ENCODE data around the gene CCDC85B. TPM values are rescaled to one million over a fixed set of nuclear protein-coding genes. Genes with fewer than 3 reads are reported as not detected.

Gene CCDC85B
- total RNA-seq, 1 experiment from 2014 or later = 20.8 TPM

- CTCF ChIA-PET = interaction anchor here (0.7 to 2.4 kb wide), 5 partner anchors 24 to 56 kb away, joined by 3 to 15 read pairs (median 11); partner anchors contain the start of genes CCDC85B, FIBP and MUS81
- intact Hi-C loops (cut with micrococcal nuclease) = loop anchor here (2.0 to 5.0 kb wide), 2 partner anchors 15 to 254 kb away; partner anchors contain the start of genes FOSL1 and RELA
- peak; percentile 95 for DNase-seq (ENCODE audit: unreplicated experiment)
- Mint-ChIP-seq H3K36me3 (ENCODE audit: insufficient read depth, unreplicated experiment) (no peaks in the 10 kb centered on the region), H3K9me3 (ENCODE audit: unreplicated experiment) (no peaks in the 10 kb centered on the region), H3K27ac (ENCODE audit: low read depth, unreplicated experiment) (peak overlapping the region; percentile 86), H3K4me3 (ENCODE audit: unreplicated experiment) (peak overlapping the region; percentile 89), H3K4me1 (ENCODE audit: insufficient read depth, unreplicated experiment) (peaks cover 43% of the 10 kb centered on the region), H3K27me3 (ENCODE audit: insufficient read depth, unreplicated experiment) (no peaks in the 10 kb centered on the region)
- no peak for TF ChIP-seq CTCF (IDR thresholded peaks at IDR 0.05; ENCODE audit: unreplicated experiment)
- POLR2A ChIA-PET = interaction anchor here (0.5 to 8.0 kb wide), 18 partner anchors 10 to 419 kb away, joined by 3 to 122 read pairs (median 4); partner anchors contain the start of genes AP5B1, BANF1, CCDC85B and CFL1
- no TSS peak for BruUV-seq (replicated peaks)
Observed at GRCh38 chr11:65915821-65916251, 25.4 kb downstream of the CCDC85B start.

GRCh38 chr11:65916391-65916790, 25.9 kb downstream of the CCDC85B start:
- CTCF ChIA-PET = interaction anchor here (0.7 to 2.4 kb wide), 5 partner anchors 25 to 56 kb away, joined by 3 to 15 read pairs (median 11); partner anchors contain the start of genes CCDC85B, FIBP and MUS81
- no peaks in the 10 kb centered on the region for H3K27me3 Mint-ChIP-seq (ENCODE audit: insufficient read depth, unreplicated experiment)
- H3K4me3 Mint-ChIP-seq (ENCODE audit: unreplicated experiment) = peak overlapping the region; percentile 89
- peak overlapping the region; percentile 86 for H3K27ac Mint-ChIP-seq (ENCODE audit: low read depth, unreplicated experiment)
- DNase-seq (ENCODE audit: unreplicated experiment) = no peak
- peaks cover under 1% of the 10 kb centered on the region for H3K36me3 Mint-ChIP-seq (ENCODE audit: insufficient read depth, unreplicated experiment)
- BruUV-seq (replicated peaks) = no TSS peak
- H3K4me1 Mint-ChIP-seq (ENCODE audit: insufficient read depth, unreplicated experiment) = peaks cover 43% of the 10 kb centered on the region
- POLR2A ChIA-PET = interaction anchor here (0.5 to 8.0 kb wide), 14 partner anchors 10 to 301 kb away, joined by 3 to 122 read pairs (median 5); partner anchors contain the start of genes BANF1, CCDC85B, CFL1 and EIF1AD
- no peak for TF ChIP-seq CTCF (IDR thresholded peaks at IDR 0.05; ENCODE audit: unreplicated experiment)
- H3K9me3 Mint-ChIP-seq (ENCODE audit: unreplicated experiment) = no peaks in the 10 kb centered on the region
- intact Hi-C loops (cut with micrococcal nuclease) = loop anchor here (5.0 kb wide), 1 partner anchor 254 kb away; the partner anchor contains the start of gene RELA

DNA sequence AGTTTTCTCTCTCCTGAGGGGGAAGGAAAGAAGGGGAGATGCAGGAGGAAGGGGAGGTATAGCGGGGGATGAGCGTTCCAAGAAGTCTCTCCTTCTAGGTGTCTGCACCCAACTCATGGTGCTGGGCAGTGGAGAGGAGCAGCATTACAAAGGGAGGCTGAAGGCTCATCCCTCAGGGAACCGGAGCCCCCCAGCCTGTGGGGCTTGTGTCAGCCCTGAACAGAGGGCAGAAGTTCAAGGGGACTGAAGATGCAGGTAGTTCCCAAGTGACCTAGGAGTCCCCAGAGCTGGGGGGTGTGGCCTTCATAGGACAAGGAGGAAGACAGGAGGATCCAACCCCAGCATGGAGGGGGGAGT, 26.6 kb downstream of the CCDC85B start:
- CTCF ChIA-PET = interaction anchor here (2.2 kb wide), 1 partner anchor 29 kb away, joined by 11 read pairs; the partner anchor contains the start of gene FIBP

More for the DNA sequence above, 26.6 kb downstream of the CCDC85B start:
- DNase-seq (ENCODE audit: unreplicated experiment) = no peak
- Mint-ChIP-seq H3K36me3 (ENCODE audit: insufficient read depth, unreplicated experiment) (peaks cover 6% of the 10 kb centered on the region), H3K27ac (ENCODE audit: low read depth, unreplicated experiment) (peak overlapping the region; percentile 86), H3K27me3 (ENCODE audit: insufficient read depth, unreplicated experiment) (no peaks in the 10 kb centered on the region), H3K4me1 (ENCODE audit: insufficient read depth, unreplicated experiment) (peaks cover 37% of the 10 kb centered on the region), H3K9me3 (ENCODE audit: unreplicated experiment) (no peaks in the 10 kb centered on the region), H3K4me3 (ENCODE audit: unreplicated experiment) (peak overlapping the region; percentile 89)
- BruUV-seq (replicated peaks) = no TSS peak
- no peak for TF ChIP-seq CTCF (IDR thresholded peaks at IDR 0.05; ENCODE audit: unreplicated experiment)
- POLR2A ChIA-PET = interaction anchor here (1.7 to 8.0 kb wide), 5 partner anchors 16 to 58 kb away, joined by 5 to 122 read pairs (median 14); partner anchors contain the start of genes CCDC85B, CFL1, FIBP and FOSL1
- intact Hi-C loops (cut with micrococcal nuclease) = loop anchor here (5.0 kb wide), 1 partner anchor 255 kb away; the partner anchor contains the start of gene RELA

Data from MCF 10A (cell line).